ENCODE measurements around the gene KCNMA1.

DNA sequence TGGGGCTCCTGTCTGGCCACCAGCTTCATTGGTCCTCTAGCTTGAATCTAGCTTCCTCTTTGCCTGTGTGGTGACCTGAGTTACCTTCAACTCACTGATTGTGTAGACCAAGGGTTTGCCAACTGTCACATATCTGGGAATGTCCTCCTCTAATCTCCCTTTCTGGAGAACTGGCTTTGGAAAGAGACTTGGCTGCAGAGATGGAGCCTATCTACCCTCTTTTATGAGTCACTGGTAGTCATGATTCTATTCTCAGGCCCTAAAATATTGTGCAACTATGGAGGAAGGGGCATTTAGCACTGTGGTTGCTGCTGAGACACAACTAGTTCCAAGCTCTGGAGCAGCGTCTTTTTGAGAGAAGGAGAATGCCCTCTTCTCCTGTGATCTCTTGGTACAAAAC lies 691.3 kb downstream of the KCNMA1 start:
- TF ChIP-seq, protein P1, sequence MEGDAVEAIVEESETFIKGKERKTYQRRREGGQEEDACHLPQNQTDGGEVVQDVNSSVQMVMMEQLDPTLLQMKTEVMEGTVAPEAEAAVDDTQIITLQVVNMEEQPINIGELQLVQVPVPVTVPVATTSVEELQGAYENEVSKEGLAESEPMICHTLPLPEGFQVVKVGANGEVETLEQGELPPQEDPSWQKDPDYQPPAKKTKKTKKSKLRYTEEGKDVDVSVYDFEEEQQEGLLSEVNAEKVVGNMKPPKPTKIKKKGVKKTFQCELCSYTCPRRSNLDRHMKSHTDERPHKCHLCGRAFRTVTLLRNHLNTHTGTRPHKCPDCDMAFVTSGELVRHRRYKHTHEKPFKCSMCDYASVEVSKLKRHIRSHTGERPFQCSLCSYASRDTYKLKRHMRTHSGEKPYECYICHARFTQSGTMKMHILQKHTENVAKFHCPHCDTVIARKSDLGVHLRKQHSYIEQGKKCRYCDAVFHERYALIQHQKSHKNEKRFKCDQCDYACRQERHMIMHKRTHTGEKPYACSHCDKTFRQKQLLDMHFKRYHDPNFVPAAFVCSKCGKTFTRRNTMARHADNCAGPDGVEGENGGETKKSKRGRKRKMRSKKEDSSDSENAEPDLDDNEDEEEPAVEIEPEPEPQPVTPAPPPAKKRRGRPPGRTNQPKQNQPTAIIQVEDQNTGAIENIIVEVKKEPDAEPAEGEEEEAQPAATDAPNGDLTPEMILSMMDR (conservative IDR thresholded peaks at IDR 0.05): no peak
- TF ChIP-seq EZH2 (IDR thresholded peaks at IDR 0.05; ENCODE audit: low read depth): no peak

Data from PC-9 (cell line).